IPS DF 6.9 (cell line): Measurements from ENCODE around the gene GRB7.

Source experiments
- DNase-seq: peaks from one replicate; pipeline ENCODE4 v3.0.0-alpha.2; 2013; ENCODE audit warnings: low read depth, low spot score
- H3K27ac ChIP-seq: one replicate; pipeline ENCODE4 v1.5.1; 2013; ENCODE audit warnings: low read length, control low read depth
- H3K27me3 ChIP-seq: 2 replicates; pipeline ENCODE4 v1.6.1; 2013; ENCODE audit warnings: mild to moderate bottlenecking, low read length; ENCODE audit not compliant: control insufficient read depth, insufficient read depth
- H3K36me3 ChIP-seq: 2 replicates; pipeline ENCODE4 v1.6.1; 2013; ENCODE audit warnings: low read length; ENCODE audit not compliant: control insufficient read depth, insufficient read depth
- H3K4me1 ChIP-seq: 2 replicates; pipeline ENCODE4 v1.6.1; 2013; ENCODE audit warnings: low read length; ENCODE audit not compliant: control insufficient read depth, insufficient read depth
- H3K4me3 ChIP-seq: 2 replicates; pipeline ENCODE4 v1.5.1; 2013; ENCODE audit warnings: mild to moderate bottlenecking, low read length
- H3K9me3 ChIP-seq: 2 replicates; pipeline ENCODE4 v1.6.1; 2013; ENCODE audit warnings: low read length, inconsistent platforms; ENCODE audit not compliant: control insufficient read depth, insufficient read depth
- WGBS: extraction: QIAGEN DNeasy Blood & Tissue Kit; methylation state at CpG from one replicate; pipeline ENCODE4 v1.1.7; 2013; ENCODE audit warnings: mixed read lengths, missing lambda C conversion rate; ENCODE audit not compliant: insufficient read length, insufficient coverage; 5-methylcytosine and 5-hydroxymethylcytosine counted together

The GRB7 gene

DNA sequence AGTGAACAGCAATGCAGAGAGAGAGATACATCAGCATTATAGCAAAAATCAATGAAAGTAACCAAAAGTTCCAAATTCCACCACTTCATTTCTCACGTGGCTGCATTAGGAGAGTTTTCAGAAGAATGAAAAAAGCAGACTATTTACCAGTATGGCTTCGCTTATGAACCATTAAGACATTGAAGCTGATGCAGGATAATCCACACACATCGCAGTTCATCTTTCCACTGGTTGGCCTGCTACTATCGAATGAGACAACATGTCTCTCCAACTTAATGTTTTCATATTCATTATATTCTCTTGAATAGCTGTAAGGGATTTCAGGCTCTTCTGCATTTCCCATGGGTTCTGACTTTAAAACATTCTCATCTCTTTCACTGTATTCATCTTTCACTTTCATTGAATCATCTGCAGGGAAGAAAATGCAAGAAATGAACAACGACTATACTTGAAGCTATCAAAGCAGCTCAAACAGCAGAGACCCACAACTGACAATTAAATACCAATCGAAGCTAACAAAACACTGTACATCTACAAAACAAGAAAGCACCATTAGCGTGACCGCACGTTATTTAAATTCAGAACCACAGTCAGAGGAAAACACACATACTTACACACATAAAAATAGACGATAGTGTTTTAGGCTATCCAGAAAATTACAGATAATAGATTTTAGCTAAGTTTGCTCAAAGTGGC, 54.9 kb downstream of the GRB7 start:
- no peaks in the 10 kb centered on the region for H3K9me3 ChIP-seq
- no peak for DNase-seq
- no CpG with 5 or more reads among the region's 10 CpGs for WGBS
- no peaks in the 10 kb centered on the region for H3K4me1 ChIP-seq
- H3K36me3 ChIP-seq, result no peaks in the 10 kb centered on the region
- H3K27ac ChIP-seq, result no peak overlapping the region
- no peaks in the 10 kb centered on the region for H3K27me3 ChIP-seq
- H3K4me3 ChIP-seq, result no peak overlapping the region

DNA sequence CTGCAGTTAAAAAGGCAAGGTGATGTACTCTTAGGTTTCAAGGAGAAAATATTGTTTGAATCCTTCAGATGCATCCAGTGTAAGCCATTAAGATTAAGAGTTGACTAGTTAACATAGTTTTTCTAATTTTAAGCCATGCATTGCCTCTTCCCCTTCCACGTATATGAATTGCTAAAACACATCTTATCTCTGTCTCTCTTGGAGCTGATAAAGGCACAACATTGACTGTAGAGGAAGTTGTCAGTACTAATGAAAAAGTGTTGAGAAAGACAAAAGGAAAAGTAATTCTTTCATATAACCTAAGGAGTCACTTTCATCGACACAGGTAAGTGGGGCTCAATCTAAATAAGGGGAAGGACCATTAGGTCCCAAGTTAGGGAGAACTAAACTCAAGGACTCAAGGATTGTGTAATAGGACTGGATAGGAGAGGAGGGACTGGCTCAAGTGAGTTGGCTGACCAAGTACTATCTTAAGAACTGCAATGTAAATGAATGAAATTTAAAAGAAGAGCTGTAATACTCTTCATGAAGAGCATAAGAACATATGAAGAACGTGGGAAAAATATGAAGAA, 55.6 kb downstream of the GRB7 start:
- DNase-seq, result no peak
- Histone ChIP-seq H3K4me3 (no peak overlapping the region), H3K4me1 (no peaks in the 10 kb centered on the region), H3K9me3 (no peaks in the 10 kb centered on the region), H3K27ac (no peak overlapping the region), H3K27me3 (no peaks in the 10 kb centered on the region), H3K36me3 (no peaks in the 10 kb centered on the region)
- no CpG with 5 or more reads among the region's 3 CpGs for WGBS

DNA sequence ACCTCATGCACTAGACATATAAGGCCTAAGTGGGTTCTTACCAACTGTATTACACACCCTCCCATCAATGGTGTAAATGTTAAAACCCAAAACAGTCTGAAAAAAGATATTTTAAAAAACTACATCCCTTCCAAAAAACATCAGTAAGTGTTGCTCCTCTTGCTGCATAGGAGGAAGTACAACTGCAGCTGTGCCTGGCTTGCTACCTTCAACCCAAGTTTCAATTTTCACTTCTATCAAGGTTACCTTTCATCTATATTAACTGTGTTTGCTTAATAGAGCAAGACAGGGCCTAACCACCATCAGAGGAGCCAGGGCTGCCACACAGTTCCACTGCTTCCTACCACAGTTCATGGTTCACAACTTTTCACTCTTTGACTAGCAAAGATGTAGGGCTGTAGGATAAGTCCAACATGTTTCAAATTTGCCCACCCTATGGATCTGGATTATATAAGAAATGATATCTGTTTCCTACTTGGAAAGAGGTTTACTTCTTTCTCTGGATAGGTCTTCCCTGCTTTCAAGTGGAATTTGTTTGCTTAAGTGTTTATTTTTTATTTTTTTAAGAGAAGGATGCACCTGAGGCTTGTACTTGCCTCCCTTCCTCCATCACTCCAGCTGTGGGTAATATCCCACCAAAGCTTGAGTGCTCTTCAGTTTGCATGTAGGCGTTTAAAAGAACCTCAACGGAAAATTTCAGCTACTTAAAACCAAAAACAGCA, 56.7 kb downstream of the GRB7 start:
- DNase-seq, result no peak
- H3K27me3 ChIP-seq, result no peaks in the 10 kb centered on the region
- no peak overlapping the region for H3K27ac ChIP-seq
- H3K4me1 ChIP-seq, result no peaks in the 10 kb centered on the region
- WGBS, result no CpG with 5 or more reads among the region's 2 CpGs
- no peaks in the 10 kb centered on the region for H3K9me3 ChIP-seq
- no peaks in the 10 kb centered on the region for H3K36me3 ChIP-seq
- no peak overlapping the region for H3K4me3 ChIP-seq
